Measurements from ENCODE around the gene MGARP. TPM values are rescaled to one million over a fixed set of nuclear protein-coding genes. Genes with fewer than 3 reads are reported as not detected.

Gene MGARP
- total and polyA plus RNA-seq, 2 experiments from 2014 or later = 2.4 to 4.1 TPM

- H3K9me3 Mint-ChIP-seq = no peaks in the 10 kb centered on the region
- Histone ChIP-seq H3K36me3 (ENCODE audit: insufficient read depth) (no peaks in the 10 kb centered on the region), H4K20me1 (replicated peaks; ENCODE audit: insufficient read depth) (peaks cover 56% of the 10 kb centered on the region), H3K27ac (ENCODE audit: low read depth) (0 out of 2 replicates have a peak overlapping the region, but pooled peaks have one; percentile 4), H3K4me3 (no peak overlapping the region), H3K4me1 (ENCODE audit: insufficient read depth) (peaks cover 55% of the 10 kb centered on the region), H3K79me2 (replicated peaks; ENCODE audit: insufficient read depth) (peaks cover 100% of the 10 kb centered on the region), H3K4me2 (no peak overlapping the region), H2AFZ (no peak overlapping the region), H3K27me3 (ENCODE audit: insufficient read depth) (no peaks in the 10 kb centered on the region), H3F3A (replicated peaks; ENCODE audit: low read depth) (no peaks in the 10 kb centered on the region), H3K9me2 (ENCODE audit: insufficient read depth) (no peaks in the 10 kb centered on the region)
- ATAC-seq (no peak), DNase-seq (ENCODE audit: low spot score) (no peak)
- peaks cover 3% of the 10 kb centered on the region for H3K27me3 Mint-ChIP-seq (ENCODE audit: insufficient read depth, low read depth, poor library complexity)
- peaks cover 7% of the 10 kb centered on the region; the same call in 1 of the 3 replicates for H3K36me3 Mint-ChIP-seq (ENCODE audit: low read depth)
- no peak for TF ChIP-seq EZH2phosphoT487 (IDR thresholded peaks at IDR 0.05; ENCODE audit: unreplicated experiment)
- TF ChIP-seq CREB1 (CRISPR knock-in tag; IDR thresholded peaks at IDR 0.05; ENCODE audit: low read depth) = no peak
- no peak for TF ChIP-seq POLR2AphosphoS5 (IDR thresholded peaks at IDR 0.05; ENCODE audit: low read depth)
- TF ChIP-seq REST (IDR thresholded peaks at IDR 0.05; ENCODE audit: unreplicated experiment) = no peak
- no peak for TF ChIP-seq STAT1 (IDR thresholded peaks at IDR 0.05; ENCODE audit: unreplicated experiment)
- TF ChIP-seq NANOG (IDR thresholded peaks at IDR 0.05; ENCODE audit: borderline replicate concordance) = no peak
- TF ChIP-seq ZNF114 (CRISPR knock-in tag; IDR thresholded peaks at IDR 0.05) = no peak
- TF ChIP-seq, protein P1, sequence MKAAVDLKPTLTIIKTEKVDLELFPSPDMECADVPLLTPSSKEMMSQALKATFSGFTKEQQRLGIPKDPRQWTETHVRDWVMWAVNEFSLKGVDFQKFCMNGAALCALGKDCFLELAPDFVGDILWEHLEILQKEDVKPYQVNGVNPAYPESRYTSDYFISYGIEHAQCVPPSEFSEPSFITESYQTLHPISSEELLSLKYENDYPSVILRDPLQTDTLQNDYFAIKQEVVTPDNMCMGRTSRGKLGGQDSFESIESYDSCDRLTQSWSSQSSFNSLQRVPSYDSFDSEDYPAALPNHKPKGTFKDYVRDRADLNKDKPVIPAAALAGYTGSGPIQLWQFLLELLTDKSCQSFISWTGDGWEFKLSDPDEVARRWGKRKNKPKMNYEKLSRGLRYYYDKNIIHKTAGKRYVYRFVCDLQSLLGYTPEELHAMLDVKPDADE (IDR thresholded peaks at IDR 0.05) = no peak
- no peak for TF ChIP-seq CTCF (conservative IDR thresholded peaks at IDR 0.05; ENCODE audit: low read depth in 2 of 2)
- TF ChIP-seq EZH2 (IDR thresholded peaks at IDR 0.05; ENCODE audit: low read depth, unreplicated experiment) = no peak
- TF ChIP-seq JUNB (IDR thresholded peaks at IDR 0.05; ENCODE audit: unreplicated experiment) = no peak
- TF ChIP-seq ZNF462 (CRISPR knock-in tag; IDR thresholded peaks at IDR 0.05) = no peak
- TF ChIP-seq ZNF331 (CRISPR knock-in tag; IDR thresholded peaks at IDR 0.05; ENCODE audit: low read depth) = no peak
- no peak overlapping the region for H3K4me3 Mint-ChIP-seq
- H3K27ac Mint-ChIP-seq = peak overlapping the region; percentile 85
- peaks cover 57% of the 10 kb centered on the region for H3K4me1 Mint-ChIP-seq
These were observed 32.7 kb upstream of the MGARP start for GRCh38 chr4:139312552-139313332.
